K562 (cell line): ENCODE measurements around the gene FGF23. TPM values are rescaled to one million over a fixed set of nuclear protein-coding genes. Genes with fewer than 3 reads are reported as not detected.
A peak's percentile ranks its signal among the peaks of the same experiment; 100 is the strongest.

Experiments used
- ATAC-seq: fragments of 200-7000 bp; cut with Tn5 transposase; 3 replicates; pipeline ENCODE4 v1.9.1; 2020; ENCODE audit warnings: moderate library complexity
- BruUV-seq: library from RNA; stranded (reverse); fragments of 400-500 nt; replicated peaks from 2 replicates; lab custom pipeline; 2021; lab: Mats Ljungman, UMichigan
- CTCF ChIA-PET: fragments of 300-600 bp; formaldehyde crosslinking; extraction: SDS; loops from one replicate; lab custom pipeline; 2021; ENCODE audit warnings: low intra/inter-chr PET ratio; lab: Yijun Ruan, JAX
- POLR2A ChIA-PET: fragments of 300-600, 350-650 bp; sonication (Branson Sonifier 250); formaldehyde crosslinking; extraction: SDS; loops from one replicate; lab custom pipeline; 2021; ENCODE audit warnings: antibody characterized with exemption, inconsistent platforms; lab: Yijun Ruan, JAX
- DNase-seq, 4 experiments: peaks; one replicate each; pipeline versions ENCODE4 v3.0.0 to v3.0.0-alpha.2; 2011 to 2018; ENCODE audit warnings: low spot score in 3 of 4, mixed read lengths in 3 of 4; ENCODE audit errors: extremely low read depth in 1 of 4
- FAIRE-seq: peaks from 2 replicates; lab custom pipeline; 2011; peaks lifted over from hg19 to GRCh38; lab: Jason Lieb, UNC
- H2AFZ ChIP-seq: 2 replicates; pipeline ENCODE4 v1.6.0; 2011; ENCODE audit warnings: low read depth, low read length, control low read depth, inconsistent platforms
- H3K27ac ChIP-seq: fragments of 200-600 bp; 3 replicates; pipeline ENCODE4 v1.8.0; 2011; ENCODE audit warnings: low read depth, mild to moderate bottlenecking, control low read depth, inconsistent platforms, low read length, moderate library complexity, mixed read lengths; ENCODE audit errors: extremely low read depth
- H3K27me3 ChIP-seq, 2 experiments: fragments of 300-600 bp in 1 of 2; 2 replicates in 1 of 2; 3 replicates in 1 of 2; pipeline versions ENCODE4 v1.6.0 to v1.8.0; 2011; ENCODE audit warnings: inconsistent platforms in 2 of 2, low read length in 2 of 2, mild to moderate bottlenecking in 1 of 2, mixed read lengths in 1 of 2, moderate library complexity in 1 of 2; ENCODE audit not compliant: control insufficient read depth in 2 of 2, insufficient read depth in 2 of 2
- H3K36me3 ChIP-seq: fragments of 300-600 bp; 3 replicates; pipeline ENCODE4 v1.8.0; 2011; ENCODE audit warnings: mild to moderate bottlenecking, low read length, inconsistent platforms; ENCODE audit not compliant: control insufficient read depth, insufficient read depth
- H3K4me1 ChIP-seq, 2 experiments: fragments of 200-600 bp in 1 of 2; replicated peaks in 1 of 2; 2 replicates in 1 of 2; 3 replicates in 1 of 2; pipeline versions ENCODE4 v1.5.1 to v1.8.0; 2011; ENCODE audit warnings: inconsistent platforms in 2 of 2, low read length in 2 of 2, mild to moderate bottlenecking in 1 of 2, mixed read lengths in 1 of 2, moderate library complexity in 1 of 2; ENCODE audit not compliant: control insufficient read depth in 2 of 2, insufficient read depth in 2 of 2
- H3K4me2 ChIP-seq: 2 replicates; pipeline ENCODE4 v1.6.1; 2011; ENCODE audit warnings: low read length, control low read depth, inconsistent platforms, mixed read lengths; ENCODE audit not compliant: insufficient read depth
- H3K4me3 ChIP-seq: fragments of 200-600 bp; sonication (generic), shearing (Covaris generic); 2 replicates; pipeline ENCODE4 v1.5.1; 2016; ENCODE audit warnings: control low read depth, inconsistent platforms
- H3K79me2 ChIP-seq: fragments of 200-600 bp; 3 replicates; pipeline ENCODE4 v1.8.0; 2011; ENCODE audit warnings: low read length, inconsistent platforms; ENCODE audit not compliant: control insufficient read depth, insufficient read depth
- H3K9ac ChIP-seq, 2 experiments: 2 replicates each; pipeline versions ENCODE4 v1.6.0 to v1.6.1; 2011; ENCODE audit warnings: low read depth in 2 of 2, low read length in 2 of 2, control low read depth in 1 of 2, inconsistent platforms in 1 of 2, mild to moderate bottlenecking in 1 of 2, mixed read lengths in 1 of 2; ENCODE audit not compliant: insufficient read depth in 1 of 2
- H3K9me1 ChIP-seq: one replicate; pipeline ENCODE4 v1.6.0; 2011; ENCODE audit warnings: inconsistent platforms, mild to moderate bottlenecking, low read length, moderate library complexity; ENCODE audit not compliant: control insufficient read depth, insufficient read depth
- H3K9me3 ChIP-seq: replicated peaks from 2 replicates; pipeline ENCODE4 v1.5.1; 2011; ENCODE audit warnings: low read depth, low read length, inconsistent platforms; ENCODE audit not compliant: control insufficient read depth, insufficient read depth
- H4K20me1 ChIP-seq: replicated peaks from 2 replicates; pipeline ENCODE4 v1.6.1; 2011; ENCODE audit warnings: low read length, inconsistent platforms, mixed read lengths; ENCODE audit not compliant: control insufficient read depth, insufficient read depth
- E2F6 ChIP-seq, 2 experiments: IDR thresholded peaks; 2 replicates each; pipeline ENCODE4 v1.6.1; 2011; ENCODE audit warnings: borderline replicate concordance in 1 of 2, control low read depth in 1 of 2, low read depth in 1 of 2, low read length in 1 of 2, mild to moderate bottlenecking in 1 of 2, mixed read lengths in 1 of 2, moderate library complexity in 1 of 2; ENCODE audit not compliant: insufficient read depth in 1 of 2, insufficient read length in 1 of 2, poor library complexity in 1 of 2, severe bottlenecking in 1 of 2; ENCODE audit errors: extremely low read depth in 1 of 2
- EGR1 ChIP-seq: fragments of 450-650 bp; conservative IDR thresholded peaks from 2 replicates; pipeline ENCODE4 v1.6.1; 2017; ENCODE audit warnings: mild to moderate bottlenecking
- MXD1 ChIP-seq: fragments of 250-450 bp; sonication (Bioruptor Pico); IDR thresholded peaks from 2 replicates; pipeline ENCODE4 v1.8.0; 2021; ENCODE audit warnings: borderline replicate concordance, mild to moderate bottlenecking, moderate library complexity; ENCODE audit not compliant: poor library complexity, severe bottlenecking
- RBFOX2 ChIP-seq: fragments of 200-400 bp; formaldehyde crosslinking; IDR thresholded peaks from 2 replicates; pipeline ENCODE4 v1.6.1; 2017; ENCODE audit warnings: low read depth, mild to moderate bottlenecking, low read length, moderate library complexity
- SNAPC5 ChIP-seq: fragments of 250-450 bp; sonication (Bioruptor Pico); IDR thresholded peaks from 2 replicates; pipeline ENCODE4 v1.8.0; 2021; ENCODE audit warnings: moderate library complexity, mild to moderate bottlenecking, inconsistent platforms
- SRF ChIP-seq, 2 experiments: fragments of 250-450, 450-650 bp in 1 of 2; sonication (Bioruptor Pico) in 1 of 2; sonication (generic) in 1 of 2; formaldehyde crosslinking; IDR thresholded peaks; 2 replicates each; pipeline versions ENCODE4 v1.5.0 to v1.5.1; 2020 to 2022; ENCODE audit warnings: mild to moderate bottlenecking in 1 of 2, missing genetic modification reagents in 1 of 2
- ZBED1 ChIP-seq: IDR thresholded peaks from 2 replicates; pipeline ENCODE4 v1.6.1; 2014
- WGBS: fragments of 100-300 bp; shearing (Covaris generic); methylation state at CpG from one replicate; pipeline ENCODE4 v1.1.6; 2016; ENCODE audit warnings: low coverage, mixed read lengths; ENCODE audit not compliant: insufficient coverage; ENCODE audit errors: missing lambda C conversion rate; 5-methylcytosine and 5-hydroxymethylcytosine counted together
- in situ Hi-C: fragments of 300-500 bp; cut with MboI; formaldehyde crosslinking; loops from 4 replicates; pipeline ENCODE4 v1.15.0; 2018; ENCODE audit warnings: inconsistent platforms, mixed read lengths
- intact Hi-C: fragments of 100-400 bp; cut with micrococcal nuclease; formaldehyde crosslinking; loops from 2 replicates; pipeline ENCODE4 v1.14.2; 2022
- polyA plus RNA-seq, 8 experiments: library from polyadenylated mRNA; depleted of rRNA in 4 of 8; stranded (reverse) in 5 of 8; unstranded in 3 of 8; fragments of >200 nt; fragmentation: Nextera tagmentation in 2 of 8; fragmentation: Illumina TruSeq in 1 of 8; extraction: Ambion mirVana in 2 of 8; extraction: Trizol in 1 of 8; gene quantifications; 2 replicates each; pipeline versions ENCODE4 v1.2.1 to v1.2.3, GENCODE V29; 2011 to 2014; ENCODE audit warnings: inconsistent platforms in 1 of 8, missing spikeins in 1 of 8
- total RNA-seq, 7 experiments: library from RNA; depleted of rRNA in 6 of 7; stranded (reverse); fragments of >200 nt in 6 of 7; fragmentation: Illumina TruSeq in 2 of 7; extraction: Trizol in 2 of 7; gene quantifications; 2 replicates each; pipeline versions ENCODE4 v1.2.1 to v1.2.3, GENCODE V29; 2011 to 2021; ENCODE audit warnings: low replicate concordance in 1 of 7

FGF23 gene
- total and polyA plus RNA-seq, 9 of the 15 experiments (the other 6 are each of a cell fraction or from before 2014, with no cell fraction given), result 0.38 TPM; not detected in 8

- TF ChIP-seq MXD1 (no peak), ZBED1 (no peak), SRF (CRISPR knock-in tag; IDR thresholded peaks at IDR 0.05) (no peak), SNAPC5 (CRISPR knock-in tag) (no peak), RBFOX2 (no peak)
Measured at GRCh38 chr12:4393211-4393610, 13.7 kb upstream of the FGF23 start (continued).

GRCh38 chr12:4392223-4392742 lies 12.8 kb upstream of the FGF23 start:
- Histone ChIP-seq H3K4me1 (peaks cover 12 to 27% of the 10 kb centered on the region in 2 experiments; a peak in 4 of 5 replicates), H4K20me1 (no peaks in the 10 kb centered on the region), H3K27ac (no peak overlapping the region), H3K79me2 (no peaks in the 10 kb centered on the region), H2AFZ (peak overlapping the region; percentile 51; the same call in 1 of the 2 replicates), H3K27me3 (no peaks in the 10 kb centered on the region), H3K4me3 (no peak overlapping the region), H3K9me3 (no peaks in the 10 kb centered on the region; the same call in 1 of the 2 replicates), H3K9ac (peak overlapping the region in 1 of 2 experiments; percentile 45; a peak in 1 of 4 replicates), H3K36me3 (no peaks in the 10 kb centered on the region), H3K4me2 (no peak overlapping the region), H3K9me1 (no peaks in the 10 kb centered on the region)
- ATAC-seq, result no peak; the same call in 2 of the 3 replicates
- in situ Hi-C loops, result no loop called here
- POLR2A ChIA-PET, result interaction anchor here (0.5 kb wide), 1 partner anchor 157 kb away, joined by 4 read pairs; no protein-coding TSS in a partner anchor
- no TSS peak for BruUV-seq
- WGBS, result 26% methylated on average over 3 of the region's 15 CpGs
- intact Hi-C loops, result no loop called here
- CTCF ChIA-PET, result no interaction called here
- no peak for FAIRE-seq
- TF ChIP-seq EGR1, result peak; percentile 56
- no peak for TF ChIP-seq E2F6 (IDR thresholded peaks at IDR 0.05; ENCODE audit: borderline replicate concordance in 1 of 2, extremely low read depth in 1 of 2, insufficient read depth in 1 of 2, insufficient read length in 1 of 2, low read depth in 1 of 2, low read length in 1 of 2, poor library complexity in 1 of 2, severe bottlenecking in 1 of 2)
- 0 out of 2 replicates have a peak, but pooled peaks have one; percentile 30 for TF ChIP-seq RBFOX2
- peak; percentile 13 to 38 (median 28) for DNase-seq
